Adrenal gland (tissue), 12 donors: ENCODE data around the gene KRTAP10-12. TPM values are rescaled to one million over a fixed set of nuclear protein-coding genes. Genes with fewer than 3 reads are reported as not detected.
A peak's percentile ranks its signal among the peaks of the same experiment; 100 is the strongest.

Source experiments
- DNase-seq, 7 donors: peaks; one replicate each; pipeline ENCODE4 v3.0.0-alpha.2; 2019 to 2020
- H3K27ac ChIP-seq, 5 donors: fragments of 200-600 bp; sonication (generic) in 4 of 5; 1 replicate in 3 of 5; 2 replicates in 2 of 5; pipeline versions ENCODE4 v1.5.1 to v1.8.0; 2016 to 2020; ENCODE audit warnings: mild to moderate bottlenecking in 1 of 5
- H3K27me3 ChIP-seq: fragments of 200-600 bp; 2 replicates; pipeline ENCODE4 v1.8.0; 2021
- H3K36me3 ChIP-seq, 2 donors: fragments of 200-600 bp; replicated peaks in 1 of 2; 1 replicate in 1 of 2; 2 replicates in 1 of 2; pipeline versions ENCODE4 v1.5.1 to v1.8.0; 2018 to 2022
- H3K4me1 ChIP-seq, 2 donors: fragments of 200-600 bp; replicated peaks in 1 of 2; 1 replicate in 1 of 2; 2 replicates in 1 of 2; pipeline versions ENCODE4 v1.5.1 to v1.8.0; 2018 to 2021
- H3K4me3 ChIP-seq, 4 donors: fragments of 200-600 bp; sonication (generic) in 3 of 4; one replicate each; pipeline ENCODE4 v1.5.1; 2016 to 2018
- H3K9me3 ChIP-seq, 3 donors: fragments of 200-600 bp; sonication (generic) in 1 of 3; replicated peaks in 1 of 3; 1 replicate in 2 of 3; 2 replicates in 1 of 3; pipeline versions ENCODE4 v1.5.1 to v1.8.0; 2016 to 2021
- POLR2A ChIP-seq, 2 donors: fragments of 450-650 bp; IDR thresholded peaks; one replicate each; pipeline ENCODE4 v1.6.1; 2017; ENCODE audit warnings: antibody characterized with exemption in 2 of 2, mild to moderate bottlenecking in 2 of 2, moderate library complexity in 1 of 2
- WGBS, 4 donors: extraction: QIAGEN DNeasy Blood & Tissue Kit in 2 of 4; methylation state at CpG; one replicate each; pipeline versions ENCODE4 v1.1.5 to v1.1.7; 2013 to 2017; 5-methylcytosine and 5-hydroxymethylcytosine counted together
- intact Hi-C, 2 donors: fragments of 100-400 bp; cut with DNase I; formaldehyde crosslinking; loops; one replicate each; pipeline versions ENCODE4 v1.14.1 to v1.15.0; 2022 to 2023
- polyA plus RNA-seq, 3 donors: library from polyadenylated mRNA; stranded (reverse); fragments of 200-250 nt in 2 of 3; fragments of 350-450 nt in 1 of 3; fragmentation: Illumina TruSeq in 1 of 3; extraction: RNeasy Lipid Tissue Mini Kit (QIAGEN cat#74804) in 1 of 3; gene quantifications; one replicate each; pipeline ENCODE4 v1.2.3, GENCODE V29; 2013 to 2014
- total RNA-seq, 9 donors: library from RNA; depleted of rRNA in 4 of 9; stranded (reverse); fragments of >200 nt in 4 of 9; fragments of 120-200 nt in 1 of 9; fragmentation: NEBNext Ultra II Directional in 1 of 9; extraction: Animal tissue kit (Norgen Biotek cat#: 25700) in 1 of 9; gene quantifications; one replicate each; pipeline versions ENCODE4 v1.1.0 to v1.2.4, GENCODE V29; 2013 to 2023
- TF ChIP-seq, protein P1 (sequence below), 6 experiments: fragments of 450-650 bp in 4 of 6; fragments of 200-600 bp in 2 of 6; sonication (generic) in 1 of 6; IDR thresholded peaks; 1 replicate in 5 of 6; 2 replicates in 1 of 6; pipeline versions ENCODE4 v1.5.1 to v1.8.0; 2016 to 2021; ENCODE audit warnings: antibody characterized with exemption in 6 of 6, mild to moderate bottlenecking in 2 of 6, moderate library complexity in 1 of 6
- donor health status: healthy with polysubstance abuse.
- donor health status: Bipolar disorder and iron deficiency.
- donor health status: DM: yes; HTN: yes; CAD: no.
- donor health status: DM: no; HTN: no; CAD: no.
- donor health status: DM: no; HTN: no; CAD: no.
- donor health status: DM: yes; HTN: yes; CAD: no.

Gene KRTAP10-12
- total and polyA plus RNA-seq, 12 donors: not detected

DNA sequence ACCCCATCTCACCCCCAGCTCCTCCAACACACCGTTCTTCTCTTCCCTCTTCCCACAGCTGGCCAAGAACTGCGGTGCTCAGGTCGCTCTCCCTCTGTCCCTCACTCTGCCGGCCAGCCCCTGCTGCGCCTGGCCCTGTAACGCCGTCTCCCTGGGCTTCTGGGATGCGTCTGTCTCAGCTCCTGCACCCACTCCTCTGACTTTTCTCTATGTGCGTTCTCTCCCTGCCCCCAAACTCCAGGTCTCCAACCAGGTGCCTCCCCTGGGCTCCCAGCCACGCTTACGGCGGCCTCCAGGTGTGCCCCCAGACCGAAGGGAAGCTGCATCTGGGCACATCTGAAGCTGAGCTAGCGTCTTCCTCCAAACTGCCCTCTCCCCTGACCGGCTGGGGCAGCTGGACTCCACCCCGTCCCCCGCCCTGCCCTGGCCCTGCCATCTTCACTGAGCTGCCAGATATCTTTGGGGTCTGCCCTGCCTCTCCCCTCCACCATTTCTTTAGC is 2.6 kb downstream of the KRTAP10-12 start:
- DNase-seq: peak in 1 of 7 donors; percentile 28
- WGBS, 4 donors: 34 to 55% (median 51%) methylated on average over 16 to 17 of the region's 17 CpGs

DNA sequence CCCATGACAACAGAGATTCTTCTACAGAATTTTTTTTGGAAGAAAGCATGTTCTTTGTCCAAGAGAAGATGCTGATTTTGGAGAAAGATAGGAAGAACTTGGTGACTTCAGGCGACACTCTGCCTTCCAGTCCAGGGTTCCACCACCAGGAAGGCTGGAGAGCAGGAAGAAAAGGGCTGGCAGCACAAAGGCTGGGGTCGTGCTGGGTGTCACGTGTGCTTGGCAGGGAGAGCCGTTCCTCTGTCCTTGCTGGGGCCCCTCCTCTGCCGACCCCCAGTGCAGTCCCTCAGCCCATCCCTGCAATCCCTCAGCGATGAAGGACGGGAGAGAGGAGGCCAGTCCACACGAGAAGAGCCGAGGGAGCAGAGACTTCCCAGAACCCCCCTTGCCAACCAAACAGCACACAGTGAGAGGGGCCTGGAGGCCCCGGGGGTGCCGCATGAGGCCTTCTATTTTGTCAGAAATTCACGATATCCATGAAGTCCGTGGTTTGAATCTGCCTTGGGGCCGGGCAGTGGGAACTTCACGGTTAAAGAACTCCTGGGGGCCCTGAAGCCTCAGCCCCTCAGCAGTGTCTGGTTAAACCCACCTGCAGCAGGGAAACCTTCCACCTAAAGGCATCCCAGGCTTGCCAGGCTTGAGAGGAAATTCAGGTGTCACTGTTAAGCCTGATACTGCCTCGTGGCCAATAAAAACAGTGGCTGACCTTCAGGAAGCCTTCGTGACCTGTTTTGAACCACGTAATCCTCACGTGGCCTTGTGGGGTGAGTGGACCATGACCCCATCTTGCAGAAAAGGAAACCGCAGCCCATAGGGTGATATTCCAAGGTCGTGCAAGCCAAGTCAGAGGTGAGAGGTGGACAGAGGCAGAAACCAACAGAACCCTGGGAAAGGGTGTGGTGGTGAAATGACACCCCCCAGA is 3.4 kb downstream of the KRTAP10-12 start:
- Histone ChIP-seq H3K4me1 (no peaks in the 10 kb centered on the region), H3K27ac (no peak overlapping the region), H3K9me3 (no peaks in the 10 kb centered on the region), H3K36me3 (no peaks in the 10 kb centered on the region), H3K27me3 (peaks cover 57% of the 10 kb centered on the region), H3K4me3 (no peak overlapping the region)
- peak in 1 of 7 donors; percentile 11 for DNase-seq
- no peak for TF ChIP-seq POLR2A (IDR thresholded peaks at IDR 0.05)
- TF ChIP-seq, protein P1, sequence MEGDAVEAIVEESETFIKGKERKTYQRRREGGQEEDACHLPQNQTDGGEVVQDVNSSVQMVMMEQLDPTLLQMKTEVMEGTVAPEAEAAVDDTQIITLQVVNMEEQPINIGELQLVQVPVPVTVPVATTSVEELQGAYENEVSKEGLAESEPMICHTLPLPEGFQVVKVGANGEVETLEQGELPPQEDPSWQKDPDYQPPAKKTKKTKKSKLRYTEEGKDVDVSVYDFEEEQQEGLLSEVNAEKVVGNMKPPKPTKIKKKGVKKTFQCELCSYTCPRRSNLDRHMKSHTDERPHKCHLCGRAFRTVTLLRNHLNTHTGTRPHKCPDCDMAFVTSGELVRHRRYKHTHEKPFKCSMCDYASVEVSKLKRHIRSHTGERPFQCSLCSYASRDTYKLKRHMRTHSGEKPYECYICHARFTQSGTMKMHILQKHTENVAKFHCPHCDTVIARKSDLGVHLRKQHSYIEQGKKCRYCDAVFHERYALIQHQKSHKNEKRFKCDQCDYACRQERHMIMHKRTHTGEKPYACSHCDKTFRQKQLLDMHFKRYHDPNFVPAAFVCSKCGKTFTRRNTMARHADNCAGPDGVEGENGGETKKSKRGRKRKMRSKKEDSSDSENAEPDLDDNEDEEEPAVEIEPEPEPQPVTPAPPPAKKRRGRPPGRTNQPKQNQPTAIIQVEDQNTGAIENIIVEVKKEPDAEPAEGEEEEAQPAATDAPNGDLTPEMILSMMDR (IDR thresholded peaks at IDR 0.05): no peak
- 31 to 49% (median 41%) methylated on average over 13 to 21 of the region's 21 CpGs for WGBS, 4 donors
- intact Hi-C loops: no loop called here

More for the DNA sequence above, 2.6 kb downstream of the KRTAP10-12 start:
- no peak for TF ChIP-seq POLR2A (IDR thresholded peaks at IDR 0.05)
- TF ChIP-seq, protein P1 (IDR thresholded peaks at IDR 0.05): no peak
- no peaks in the 10 kb centered on the region for H3K4me1 ChIP-seq
- peaks cover 54% of the 10 kb centered on the region for H3K27me3 ChIP-seq
- no peaks in the 10 kb centered on the region for H3K9me3 ChIP-seq
- intact Hi-C loops: no loop called here
- no peaks in the 10 kb centered on the region for H3K36me3 ChIP-seq
- H3K27ac ChIP-seq: no peak overlapping the region
- H3K4me3 ChIP-seq: no peak overlapping the region

DNA sequence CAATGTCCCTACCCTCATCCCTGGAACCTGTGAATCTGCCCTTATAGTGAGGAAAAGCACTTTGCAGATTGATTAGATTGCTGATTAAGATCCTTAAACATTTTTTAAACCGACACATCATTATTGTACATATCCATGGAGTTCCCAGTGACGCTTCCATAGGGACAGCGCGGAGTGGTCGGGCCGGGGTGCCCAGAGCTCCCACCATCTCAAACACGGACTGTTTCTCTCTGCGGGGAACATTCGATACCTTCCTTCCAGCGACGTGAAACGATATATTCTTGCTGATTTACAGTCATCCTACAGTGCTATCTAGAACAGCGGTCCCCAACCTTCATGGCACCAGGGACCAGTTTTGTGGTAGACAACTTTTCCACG is 4.0 kb downstream of the KRTAP10-12 start:
- Histone ChIP-seq H3K9me3 (no peaks in the 10 kb centered on the region), H3K36me3 (no peaks in the 10 kb centered on the region), H3K27me3 (peaks cover 60% of the 10 kb centered on the region), H3K4me3 (no peak overlapping the region), H3K4me1 (no peaks in the 10 kb centered on the region), H3K27ac (no peak overlapping the region)
- WGBS, 4 donors: 69 to 81% (median 75%) methylated on average over 14 of the region's 14 CpGs
- DNase-seq: peak in 1 of 7 donors; percentile 13
- intact Hi-C loops: no loop called here
- TF ChIP-seq, protein P1 (IDR thresholded peaks at IDR 0.05): no peak
- TF ChIP-seq POLR2A (IDR thresholded peaks at IDR 0.05): no peak

DNA sequence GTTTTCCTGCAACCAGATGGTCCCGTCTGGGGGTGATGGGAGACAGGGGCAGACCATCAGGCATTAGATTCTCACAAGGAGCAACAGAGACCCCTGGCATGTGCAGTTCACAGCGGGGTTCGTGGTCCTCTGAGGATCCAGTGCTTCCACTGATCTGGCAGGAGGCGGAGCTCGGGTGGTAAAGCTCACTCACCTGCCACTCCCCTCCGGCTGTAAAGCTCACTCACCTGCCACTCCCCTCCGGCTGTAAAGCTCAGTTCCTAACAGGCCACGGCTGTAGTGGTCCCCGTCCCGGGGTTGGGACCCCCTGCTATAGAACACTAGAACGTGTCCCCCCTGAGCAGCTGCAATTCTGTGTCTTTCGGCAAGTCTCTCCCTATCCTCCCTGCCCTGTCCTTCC is 4.6 kb downstream of the KRTAP10-12 start:
- peaks cover 60% of the 10 kb centered on the region for H3K27me3 ChIP-seq
- H3K27ac ChIP-seq: no peak overlapping the region
- no peaks in the 10 kb centered on the region for H3K9me3 ChIP-seq
- no peak for TF ChIP-seq POLR2A (IDR thresholded peaks at IDR 0.05)
- TF ChIP-seq, protein P1 (IDR thresholded peaks at IDR 0.05): no peak
- intact Hi-C loops: no loop called here
- peak in 1 of 7 donors; percentile 24 for DNase-seq
- 31 to 39% (median 35%) methylated on average over 12 of the region's 12 CpGs for WGBS, 4 donors
- no peaks in the 10 kb centered on the region for H3K36me3 ChIP-seq
- no peaks in the 10 kb centered on the region for H3K4me1 ChIP-seq
- no peak overlapping the region for H3K4me3 ChIP-seq
